ENCODE measurements around the gene ODF2. TPM values are rescaled to one million over a fixed set of nuclear protein-coding genes. Genes with fewer than 3 reads are reported as not detected.
A peak's percentile ranks its signal among the peaks of the same experiment; 100 is the strongest.

Gene ODF2
- total RNA-seq, 1 experiment from 2014 or later: 36.8 TPM

DNA sequence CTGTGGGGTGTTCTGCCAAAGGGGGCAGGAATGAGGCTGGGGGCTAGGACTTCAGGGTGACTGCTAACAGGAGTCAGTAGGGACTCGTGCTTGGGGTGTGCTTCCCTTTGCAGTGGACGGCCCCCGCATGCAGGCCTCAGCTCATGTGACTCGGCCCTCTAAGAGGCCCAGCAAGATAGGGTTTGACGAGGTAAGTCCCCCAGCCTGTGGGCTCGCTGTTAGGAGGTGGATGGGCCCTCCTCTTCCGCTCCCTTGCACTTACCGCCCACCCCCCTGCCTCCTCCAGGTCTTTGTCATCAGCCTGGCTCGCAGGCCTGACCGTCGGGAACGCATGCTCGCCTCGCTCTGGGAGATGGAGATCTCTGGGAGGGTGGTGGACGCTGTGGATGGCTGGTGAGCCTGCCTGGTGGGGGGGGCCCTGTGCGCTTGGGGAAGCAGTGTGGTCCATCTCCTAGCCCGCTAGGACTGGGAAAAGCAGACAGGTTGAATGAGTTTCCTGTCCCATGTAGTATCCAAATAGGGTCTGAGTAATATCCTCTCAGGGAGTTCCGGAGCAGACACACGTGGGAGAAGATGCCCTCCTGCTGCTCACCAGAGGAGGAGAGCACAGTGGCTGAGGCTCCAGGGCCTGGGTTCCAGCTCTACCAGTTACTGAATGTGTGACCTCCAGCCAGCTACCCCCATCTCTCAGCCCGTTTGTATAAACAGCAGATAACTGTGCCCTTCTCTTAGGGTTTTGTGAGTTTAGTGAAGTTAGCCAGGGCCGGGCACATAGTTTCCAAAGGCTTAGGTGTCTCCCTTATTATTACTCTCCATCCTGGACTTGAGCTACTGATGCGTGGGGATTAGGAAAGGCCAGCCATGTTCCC is 26.9 kb upstream of the ODF2 start:
- in situ Hi-C loops (cut with HindIII; ENCODE audit: low pct_unique_long_range_greater_than_20kb, low sequenced_read_pairs) (no loop called here), intact Hi-C loops (cut with micrococcal nuclease; ENCODE audit: unreplicated experiment) (no loop called here)
- Histone ChIP-seq H3K4me1 (ENCODE audit: control insufficient read depth, insufficient read depth, low read length) (no peaks in the 10 kb centered on the region), H3K27me3 (ENCODE audit: control insufficient read depth, insufficient read depth, low read length) (no peaks in the 10 kb centered on the region), H3K9me3 (ENCODE audit: control insufficient read depth, insufficient read depth, low read depth, low read length) (no peaks in the 10 kb centered on the region), H3K4me3 (ENCODE audit: low read depth in 2 of 2, low read length in 2 of 2) (no peak overlapping the region), H3K27ac (ENCODE audit: low read length) (no peak overlapping the region), H3K36me3 (ENCODE audit: control insufficient read depth, insufficient read depth, low read length) (no peaks in the 10 kb centered on the region)
- ChIA-PET POLR2A (no interaction called here), CTCF (interaction anchor here (0.6 kb wide), 2 partner anchors 8 to 263 kb away, joined by 7 to 11 read pairs; partner anchors contain the start of gene CERCAM)
- TF ChIP-seq SIN3A (IDR thresholded peaks at IDR 0.05; ENCODE audit: borderline replicate concordance, insufficient read depth, low read depth, low read length): no peak
- no peak for TF ChIP-seq POLR2AphosphoS5 (IDR thresholded peaks at IDR 0.05; ENCODE audit: low read depth, low read length)
- TF ChIP-seq TCF7L2 (IDR thresholded peaks at IDR 0.05; ENCODE audit: low read depth, low read length): no peak
- TF ChIP-seq, protein P1, sequence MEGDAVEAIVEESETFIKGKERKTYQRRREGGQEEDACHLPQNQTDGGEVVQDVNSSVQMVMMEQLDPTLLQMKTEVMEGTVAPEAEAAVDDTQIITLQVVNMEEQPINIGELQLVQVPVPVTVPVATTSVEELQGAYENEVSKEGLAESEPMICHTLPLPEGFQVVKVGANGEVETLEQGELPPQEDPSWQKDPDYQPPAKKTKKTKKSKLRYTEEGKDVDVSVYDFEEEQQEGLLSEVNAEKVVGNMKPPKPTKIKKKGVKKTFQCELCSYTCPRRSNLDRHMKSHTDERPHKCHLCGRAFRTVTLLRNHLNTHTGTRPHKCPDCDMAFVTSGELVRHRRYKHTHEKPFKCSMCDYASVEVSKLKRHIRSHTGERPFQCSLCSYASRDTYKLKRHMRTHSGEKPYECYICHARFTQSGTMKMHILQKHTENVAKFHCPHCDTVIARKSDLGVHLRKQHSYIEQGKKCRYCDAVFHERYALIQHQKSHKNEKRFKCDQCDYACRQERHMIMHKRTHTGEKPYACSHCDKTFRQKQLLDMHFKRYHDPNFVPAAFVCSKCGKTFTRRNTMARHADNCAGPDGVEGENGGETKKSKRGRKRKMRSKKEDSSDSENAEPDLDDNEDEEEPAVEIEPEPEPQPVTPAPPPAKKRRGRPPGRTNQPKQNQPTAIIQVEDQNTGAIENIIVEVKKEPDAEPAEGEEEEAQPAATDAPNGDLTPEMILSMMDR (IDR thresholded peaks at IDR 0.05): no peak
- TF ChIP-seq, protein P2, sequence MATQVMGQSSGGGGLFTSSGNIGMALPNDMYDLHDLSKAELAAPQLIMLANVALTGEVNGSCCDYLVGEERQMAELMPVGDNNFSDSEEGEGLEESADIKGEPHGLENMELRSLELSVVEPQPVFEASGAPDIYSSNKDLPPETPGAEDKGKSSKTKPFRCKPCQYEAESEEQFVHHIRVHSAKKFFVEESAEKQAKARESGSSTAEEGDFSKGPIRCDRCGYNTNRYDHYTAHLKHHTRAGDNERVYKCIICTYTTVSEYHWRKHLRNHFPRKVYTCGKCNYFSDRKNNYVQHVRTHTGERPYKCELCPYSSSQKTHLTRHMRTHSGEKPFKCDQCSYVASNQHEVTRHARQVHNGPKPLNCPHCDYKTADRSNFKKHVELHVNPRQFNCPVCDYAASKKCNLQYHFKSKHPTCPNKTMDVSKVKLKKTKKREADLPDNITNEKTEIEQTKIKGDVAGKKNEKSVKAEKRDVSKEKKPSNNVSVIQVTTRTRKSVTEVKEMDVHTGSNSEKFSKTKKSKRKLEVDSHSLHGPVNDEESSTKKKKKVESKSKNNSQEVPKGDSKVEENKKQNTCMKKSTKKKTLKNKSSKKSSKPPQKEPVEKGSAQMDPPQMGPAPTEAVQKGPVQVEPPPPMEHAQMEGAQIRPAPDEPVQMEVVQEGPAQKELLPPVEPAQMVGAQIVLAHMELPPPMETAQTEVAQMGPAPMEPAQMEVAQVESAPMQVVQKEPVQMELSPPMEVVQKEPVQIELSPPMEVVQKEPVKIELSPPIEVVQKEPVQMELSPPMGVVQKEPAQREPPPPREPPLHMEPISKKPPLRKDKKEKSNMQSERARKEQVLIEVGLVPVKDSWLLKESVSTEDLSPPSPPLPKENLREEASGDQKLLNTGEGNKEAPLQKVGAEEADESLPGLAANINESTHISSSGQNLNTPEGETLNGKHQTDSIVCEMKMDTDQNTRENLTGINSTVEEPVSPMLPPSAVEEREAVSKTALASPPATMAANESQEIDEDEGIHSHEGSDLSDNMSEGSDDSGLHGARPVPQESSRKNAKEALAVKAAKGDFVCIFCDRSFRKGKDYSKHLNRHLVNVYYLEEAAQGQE (IDR thresholded peaks at IDR 0.05; ENCODE audit: insufficient read depth in 1 of 2, low read depth in 2 of 2, low read length in 1 of 2): no peak
- peak; percentile 53 for ATAC-seq
- no peak for DNase-seq (ENCODE audit: low read depth, low spot score)
- no TSS peak for BruUV-seq (replicated peaks)

DNA sequence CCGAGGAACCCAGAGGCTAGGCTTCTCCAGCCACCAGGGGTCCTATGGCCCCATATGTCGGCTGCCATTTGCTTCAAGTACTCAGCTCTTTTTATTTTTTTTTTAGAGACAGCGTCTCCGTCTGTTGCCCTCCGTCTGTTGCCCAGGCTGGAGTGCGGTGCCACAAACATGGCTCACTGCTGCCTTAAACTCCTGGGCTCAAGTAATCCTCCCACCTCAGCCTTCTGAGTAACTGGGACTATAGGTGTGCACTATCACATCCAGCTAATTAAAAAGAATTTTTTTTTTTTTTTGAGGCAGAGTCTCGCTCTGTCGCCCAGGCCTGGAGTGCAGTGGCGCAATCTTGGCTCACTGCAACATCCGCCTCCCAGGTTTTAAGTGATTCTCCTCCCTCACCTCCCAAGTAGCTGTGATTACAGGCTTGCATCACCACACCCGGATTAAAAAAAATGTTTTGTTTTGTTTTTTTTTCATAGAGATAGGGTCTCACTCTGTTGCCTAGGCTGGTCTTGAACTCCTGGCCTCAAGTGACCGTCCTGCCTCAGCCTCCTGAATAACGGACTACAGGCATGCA is 26.2 kb upstream of the ODF2 start:
- BruUV-seq (replicated peaks): no TSS peak
- in situ Hi-C loops (cut with HindIII; ENCODE audit: low pct_unique_long_range_greater_than_20kb, low sequenced_read_pairs) (no loop called here), intact Hi-C loops (cut with micrococcal nuclease; ENCODE audit: unreplicated experiment) (no loop called here)
- Histone ChIP-seq H3K4me1 (ENCODE audit: control insufficient read depth, insufficient read depth, low read length) (no peaks in the 10 kb centered on the region), H3K27ac (ENCODE audit: low read length) (no peak overlapping the region), H3K27me3 (ENCODE audit: control insufficient read depth, insufficient read depth, low read length) (no peaks in the 10 kb centered on the region), H3K36me3 (ENCODE audit: control insufficient read depth, insufficient read depth, low read length) (no peaks in the 10 kb centered on the region), H3K9me3 (ENCODE audit: control insufficient read depth, insufficient read depth, low read depth, low read length) (no peaks in the 10 kb centered on the region), H3K4me3 (ENCODE audit: low read depth in 2 of 2, low read length in 2 of 2) (no peak overlapping the region)
- ChIA-PET CTCF (interaction anchor here (0.6 kb wide), 2 partner anchors 9 to 262 kb away, joined by 7 to 11 read pairs; partner anchors contain the start of gene CERCAM), POLR2A (no interaction called here)
- DNase-seq (ENCODE audit: low read depth, low spot score) (no peak), ATAC-seq (no peak)
- TF ChIP-seq TCF7L2 (IDR thresholded peaks at IDR 0.05; ENCODE audit: low read depth, low read length) (no peak), SIN3A (IDR thresholded peaks at IDR 0.05; ENCODE audit: borderline replicate concordance, insufficient read depth, low read depth, low read length) (no peak)
- TF ChIP-seq, protein P1 (IDR thresholded peaks at IDR 0.05): no peak
- TF ChIP-seq, protein P2 (IDR thresholded peaks at IDR 0.05; ENCODE audit: insufficient read depth in 1 of 2, low read depth in 2 of 2, low read length in 1 of 2): no peak

All from Panc1 (cell line).